RWPE2 (cell line): ENCODE data around the gene DDX17.
A peak's percentile ranks its signal among the peaks of the same experiment; 100 is the strongest.
"Not testable (repeated sequence)": the region's sequence is repeated elsewhere in the genome, so short reads cannot be mapped to it uniquely, and the experiment has no call there.

ENCODE experiments used
- ATAC-seq: fragments of 200-7000 bp; cut with Tn5 transposase; 3 replicates; pipeline ENCODE4 v1.9.1; 2021; ENCODE audit warnings: low read depth
- DNase-seq: peaks from one replicate; pipeline ENCODE4 v3.0.0-alpha.2; 2020; ENCODE audit warnings: low spot score
- H3K27ac ChIP-seq: fragments of 450-650 bp; 2 replicates; pipeline ENCODE4 v1.5.1; 2017; ENCODE audit warnings: mild to moderate bottlenecking; ENCODE audit not compliant: poor library complexity, severe bottlenecking
- H3K27me3 ChIP-seq: fragments of 250-450 bp; sonication (Bioruptor Pico); 2 replicates; pipeline ENCODE4 v1.5.1; 2021; ENCODE audit warnings: mild to moderate bottlenecking, moderate library complexity; ENCODE audit not compliant: insufficient read depth, poor library complexity, severe bottlenecking
- H3K36me3 ChIP-seq: fragments of 250-450 bp; sonication (Bioruptor Pico); 2 replicates; pipeline ENCODE4 v1.5.1; 2020; ENCODE audit warnings: low read depth, mild to moderate bottlenecking, moderate library complexity
- H3K4me1 ChIP-seq: fragments of 250-450 bp; sonication (Bioruptor Pico); 2 replicates; pipeline ENCODE4 v1.5.1; 2021; ENCODE audit warnings: mild to moderate bottlenecking, moderate library complexity; ENCODE audit not compliant: insufficient read depth, poor library complexity, severe bottlenecking
- H3K4me3 ChIP-seq: fragments of 250-450 bp; sonication (Bioruptor Pico); 2 replicates; pipeline ENCODE4 v1.5.1; 2021; ENCODE audit warnings: mild to moderate bottlenecking, moderate library complexity; ENCODE audit not compliant: severe bottlenecking
- H3K9me3 ChIP-seq: fragments of 250-450 bp; sonication (Bioruptor Pico); 2 replicates; pipeline ENCODE4 v1.5.1; 2021; ENCODE audit warnings: mild to moderate bottlenecking, moderate library complexity; ENCODE audit not compliant: severe bottlenecking
- CTCF ChIP-seq: fragments of 450-650 bp; IDR thresholded peaks from one replicate; pipeline ENCODE4 v1.5.1; 2017; ENCODE audit warnings: mild to moderate bottlenecking, moderate library complexity; ENCODE audit not compliant: poor library complexity, severe bottlenecking

DDX17 gene

GRCh38 chr22:38477585-38477984 lies 28.5 kb downstream of the DDX17 start:
- DNase-seq: no peak
- Histone ChIP-seq H3K4me3 (no peak overlapping the region), H3K27me3 (no peaks in the 10 kb centered on the region), H3K4me1 (no peaks in the 10 kb centered on the region), H3K36me3 (peaks cover 49% of the 10 kb centered on the region), H3K27ac (no peak overlapping the region), H3K9me3 (no peaks in the 10 kb centered on the region)
- no peak for TF ChIP-seq CTCF
- ATAC-seq: peak; percentile 13; the same call in 1 of the 3 replicates

GRCh38 chr22:38474003-38474607 lies 32.0 kb downstream of the DDX17 start:
- no peak for DNase-seq
- Histone ChIP-seq H3K4me1 (no peaks in the 10 kb centered on the region), H3K36me3 (peaks cover 14% of the 10 kb centered on the region), H3K27ac (no peak overlapping the region), H3K4me3 (no peak overlapping the region), H3K9me3 (no peaks in the 10 kb centered on the region), H3K27me3 (no peaks in the 10 kb centered on the region)
- TF ChIP-seq CTCF: no peak
- ATAC-seq: no peak

- Histone ChIP-seq H3K36me3 (no peaks in the 10 kb centered on the region), H3K4me3 (no peak overlapping the region), H3K27me3 (no peaks in the 10 kb centered on the region), H3K4me1 (peaks cover 2% of the 10 kb centered on the region), H3K9me3 (no peaks in the 10 kb centered on the region), H3K27ac (no peak overlapping the region)
- no peak for ATAC-seq
- no peak for DNase-seq
- TF ChIP-seq CTCF: no peak
Observed at GRCh38 chr22:38471237-38471636, 34.9 kb downstream of the DDX17 start.

GRCh38 chr22:38470179-38470578 lies 35.9 kb downstream of the DDX17 start:
- H3K4me3 ChIP-seq, H3K36me3 ChIP-seq, H3K4me1 ChIP-seq, ATAC-seq, H3K27me3 ChIP-seq, H3K9me3 ChIP-seq, H3K27ac ChIP-seq, DNase-seq: not testable (repeated sequence)

- Histone ChIP-seq H3K9me3 (no peaks in the 10 kb centered on the region), H3K36me3 (no peaks in the 10 kb centered on the region), H3K27me3 (no peaks in the 10 kb centered on the region), H3K27ac (no peak overlapping the region), H3K4me3 (no peak overlapping the region), H3K4me1 (peaks cover 2% of the 10 kb centered on the region)
- DNase-seq (no peak), ATAC-seq (no peak)
- no peak for TF ChIP-seq CTCF
Observed at GRCh38 chr22:38469306-38469781, 36.8 kb downstream of the DDX17 start.
